GM23338 (cell line): ENCODE data around the gene BRCA1. TPM values are rescaled to one million over a fixed set of nuclear protein-coding genes. Genes with fewer than 3 reads are reported as not detected.

Experiments used
- ATAC-seq: fragments of 200-7000 bp; cut with Tn5 transposase; 3 replicates; pipeline ENCODE4 v1.9.1; 2020
- DNase-seq: peaks from one replicate; pipeline ENCODE4 v3.0.0-alpha.2; 2015; ENCODE audit warnings: low spot score
- H2AFZ ChIP-seq: fragments of 200-600 bp; sonication (generic); 2 replicates; pipeline ENCODE4 v1.8.0; 2016; ENCODE audit warnings: antibody characterized with exemption, mild to moderate bottlenecking, moderate library complexity
- H3F3A ChIP-seq: fragments of 200-600 bp; sonication (generic); replicated peaks from 2 replicates; pipeline ENCODE4 v1.8.0; 2017; ENCODE audit warnings: antibody characterized with exemption, mixed run types, low read depth
- H3K27ac ChIP-seq: fragments of 200-600 bp; sonication (generic); 2 replicates; pipeline ENCODE4 v1.6.1; 2016; ENCODE audit warnings: low read depth
- H3K27me3 ChIP-seq: fragments of 200-600 bp; sonication (generic); 2 replicates; pipeline ENCODE4 v1.8.0; 2016; ENCODE audit warnings: mild to moderate bottlenecking, mixed run types, moderate library complexity; ENCODE audit not compliant: insufficient read depth
- H3K36me3 ChIP-seq: fragments of 200-600 bp; sonication (generic); 2 replicates; pipeline ENCODE4 v1.8.0; 2016; ENCODE audit warnings: mild to moderate bottlenecking; ENCODE audit not compliant: insufficient read depth
- H3K4me1 ChIP-seq: fragments of 200-600 bp; sonication (generic); 2 replicates; pipeline ENCODE4 v1.8.0; 2016; ENCODE audit warnings: mild to moderate bottlenecking, moderate library complexity; ENCODE audit not compliant: insufficient read depth
- H3K4me2 ChIP-seq: fragments of 200-600 bp; sonication (generic); 2 replicates; pipeline ENCODE4 v1.7.1; 2017; ENCODE audit warnings: mixed run types
- H3K4me3 ChIP-seq: fragments of 200-600 bp; sonication (generic); 2 replicates; pipeline ENCODE4 v1.6.1; 2016; ENCODE audit warnings: mixed run types
- H3K79me2 ChIP-seq: fragments of 200-600 bp; sonication (generic); replicated peaks from 2 replicates; pipeline ENCODE4 v1.8.0; 2017; ENCODE audit warnings: mild to moderate bottlenecking; ENCODE audit not compliant: insufficient read depth
- H3K9me2 ChIP-seq: fragments of 200-600 bp; sonication (generic); 2 replicates; pipeline ENCODE4 v1.8.0; 2017; ENCODE audit not compliant: insufficient read depth
- H4K20me1 ChIP-seq: fragments of 200-600 bp; sonication (generic); replicated peaks from 2 replicates; pipeline ENCODE4 v1.8.0; 2017; ENCODE audit warnings: mild to moderate bottlenecking; ENCODE audit not compliant: insufficient read depth
- H3K27ac Mint-ChIP-seq: 2 replicates; pipeline ENCODE4 v1.8.0; 2020; ENCODE audit warnings: inconsistent platforms, mild to moderate bottlenecking, moderate library complexity, mixed read lengths
- H3K27me3 Mint-ChIP-seq: 3 replicates; pipeline ENCODE4 v1.8.0; 2022; ENCODE audit warnings: low read depth, mild to moderate bottlenecking, moderate library complexity, mixed read lengths, inconsistent platforms; ENCODE audit not compliant: insufficient read depth, poor library complexity
- H3K36me3 Mint-ChIP-seq: 3 replicates; pipeline ENCODE4 v1.8.0; 2021; ENCODE audit warnings: low read depth, mild to moderate bottlenecking, inconsistent platforms, moderate library complexity, mixed read lengths
- H3K4me1 Mint-ChIP-seq: 3 replicates; pipeline ENCODE4 v1.8.0; 2020; ENCODE audit warnings: mild to moderate bottlenecking, inconsistent platforms, mixed read lengths
- H3K4me3 Mint-ChIP-seq: 3 replicates; pipeline ENCODE4 v1.8.0; 2021; ENCODE audit warnings: moderate library complexity, mild to moderate bottlenecking, inconsistent platforms, mixed read lengths
- H3K9me3 Mint-ChIP-seq: 3 replicates; pipeline ENCODE4 v1.8.0; 2020; ENCODE audit warnings: moderate library complexity, mild to moderate bottlenecking, inconsistent platforms, mixed read lengths
- EZH2 ChIP-seq: fragments of 200-600 bp; sonication (generic); IDR thresholded peaks from one replicate; pipeline ENCODE4 v1.8.0; 2017; ENCODE audit warnings: antibody characterized with exemption, mild to moderate bottlenecking, low read depth; ENCODE audit not compliant: unreplicated experiment
- NANOG ChIP-seq: IDR thresholded peaks from 2 replicates; pipeline ENCODE4 v1.6.1; 2016; ENCODE audit warnings: antibody characterized with exemption, borderline replicate concordance
- POLR2AphosphoS5 ChIP-seq: IDR thresholded peaks from 2 replicates; pipeline ENCODE4 v1.6.1; 2016; ENCODE audit warnings: antibody characterized with exemption, low read depth
- STAT1 ChIP-seq: IDR thresholded peaks from one replicate; pipeline ENCODE4 v1.6.1; 2016; ENCODE audit warnings: antibody characterized with exemption; ENCODE audit not compliant: unreplicated experiment
- ZNF114 ChIP-seq: fragments of 250-450 bp; sonication (Bioruptor Pico); IDR thresholded peaks from 2 replicates; pipeline ENCODE4 v1.5.0; 2020; ENCODE audit warnings: mild to moderate bottlenecking, moderate library complexity
- ZNF331 ChIP-seq: fragments of 250-450 bp; sonication (Bioruptor Pico); IDR thresholded peaks from 2 replicates; pipeline ENCODE4 v1.5.0; 2020; ENCODE audit warnings: low read depth, mild to moderate bottlenecking, moderate library complexity
- polyA plus RNA-seq: library from polyadenylated mRNA; unstranded; fragments of >200 nt; fragmentation: Nextera tagmentation; extraction: Ambion mirVana; gene quantifications from 2 replicates; pipeline ENCODE4 v1.2.1, GENCODE V29; 2016
- total RNA-seq: library from RNA; depleted of rRNA; stranded (reverse); fragments of >200 nt; shearing (Covaris generic); gene quantifications from 2 replicates; pipeline ENCODE4 v1.2.3, GENCODE V29; 2014
- TF ChIP-seq, protein P1 (sequence below), 2 experiments: fragments of 200-600 bp in 1 of 2; sonication (generic) in 1 of 2; conservative IDR thresholded peaks; 2 replicates each; pipeline versions ENCODE4 v1.5.1 to v1.6.1; 2016 to 2017; ENCODE audit warnings: antibody characterized with exemption in 2 of 2, low read depth in 2 of 2, mild to moderate bottlenecking in 2 of 2, moderate library complexity in 1 of 2

BRCA1 gene
- total and polyA plus RNA-seq, 2 experiments from 2014 or later = 43.2 to 45.9 TPM

- TF ChIP-seq NANOG (no peak), EZH2 (no peak), ZNF114 (CRISPR knock-in tag) (no peak), STAT1 (no peak), POLR2AphosphoS5 (no peak)
- TF ChIP-seq, protein P1, sequence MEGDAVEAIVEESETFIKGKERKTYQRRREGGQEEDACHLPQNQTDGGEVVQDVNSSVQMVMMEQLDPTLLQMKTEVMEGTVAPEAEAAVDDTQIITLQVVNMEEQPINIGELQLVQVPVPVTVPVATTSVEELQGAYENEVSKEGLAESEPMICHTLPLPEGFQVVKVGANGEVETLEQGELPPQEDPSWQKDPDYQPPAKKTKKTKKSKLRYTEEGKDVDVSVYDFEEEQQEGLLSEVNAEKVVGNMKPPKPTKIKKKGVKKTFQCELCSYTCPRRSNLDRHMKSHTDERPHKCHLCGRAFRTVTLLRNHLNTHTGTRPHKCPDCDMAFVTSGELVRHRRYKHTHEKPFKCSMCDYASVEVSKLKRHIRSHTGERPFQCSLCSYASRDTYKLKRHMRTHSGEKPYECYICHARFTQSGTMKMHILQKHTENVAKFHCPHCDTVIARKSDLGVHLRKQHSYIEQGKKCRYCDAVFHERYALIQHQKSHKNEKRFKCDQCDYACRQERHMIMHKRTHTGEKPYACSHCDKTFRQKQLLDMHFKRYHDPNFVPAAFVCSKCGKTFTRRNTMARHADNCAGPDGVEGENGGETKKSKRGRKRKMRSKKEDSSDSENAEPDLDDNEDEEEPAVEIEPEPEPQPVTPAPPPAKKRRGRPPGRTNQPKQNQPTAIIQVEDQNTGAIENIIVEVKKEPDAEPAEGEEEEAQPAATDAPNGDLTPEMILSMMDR (conservative IDR thresholded peaks at IDR 0.05; ENCODE audit: low read depth in 2 of 2) = no peak
- peak overlapping the region; percentile 86; the same call in 1 of the 2 replicates for H3K27ac Mint-ChIP-seq
- H3K27me3 Mint-ChIP-seq = peaks cover 1% of the 10 kb centered on the region
- Histone ChIP-seq H3K36me3 (peaks cover 7% of the 10 kb centered on the region; the same call in 1 of the 2 replicates), H3K4me3 (no peak overlapping the region), H3K27me3 (no peaks in the 10 kb centered on the region), H3K4me2 (no peak overlapping the region), H4K20me1 (no peaks in the 10 kb centered on the region), H3K4me1 (peaks cover 12% of the 10 kb centered on the region), H2AFZ (no peak overlapping the region), H3F3A (peaks cover 10% of the 10 kb centered on the region), H3K79me2 (no peaks in the 10 kb centered on the region), H3K9me2 (no peaks in the 10 kb centered on the region), H3K27ac (peak overlapping the region; percentile 56)
- no peaks in the 10 kb centered on the region for H3K9me3 Mint-ChIP-seq
- DNase-seq (no peak), ATAC-seq (no peak)
- peaks cover 32% of the 10 kb centered on the region for H3K36me3 Mint-ChIP-seq
- peaks cover 18% of the 10 kb centered on the region for H3K4me1 Mint-ChIP-seq
- H3K4me3 Mint-ChIP-seq = no peak overlapping the region
Measured at GRCh38 chr17:43068570-43069367, 56.4 kb downstream of the BRCA1 start.

DNA sequence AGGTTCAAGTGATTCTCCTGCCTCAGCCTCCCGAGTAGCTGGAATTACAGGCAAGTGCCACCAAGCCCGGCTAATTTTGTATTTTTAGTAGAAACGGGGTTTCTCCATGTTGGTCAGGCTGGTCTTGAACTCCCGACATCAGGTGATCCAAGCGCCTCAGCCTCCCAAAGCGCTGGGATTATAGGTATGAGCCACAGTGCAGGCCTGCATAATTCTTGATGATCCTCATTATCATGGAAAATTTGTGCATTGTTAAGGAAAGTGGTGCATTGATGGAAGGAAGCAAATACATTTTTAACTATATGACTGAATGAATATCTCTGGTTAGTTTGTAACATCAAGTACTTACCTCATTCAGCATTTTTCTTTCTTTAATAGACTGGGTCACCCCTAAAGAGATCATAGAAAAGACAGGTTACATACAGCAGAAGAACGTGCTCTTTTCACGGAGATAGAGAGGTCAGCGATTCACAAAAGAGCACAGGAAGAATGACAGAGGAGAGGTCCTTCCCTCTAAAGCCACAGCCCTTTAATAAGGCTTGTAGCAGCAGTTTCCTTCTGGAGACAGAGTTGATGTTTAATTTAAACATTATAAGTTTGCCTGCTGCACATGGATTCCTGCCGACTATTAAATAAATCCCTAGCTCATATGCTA, 62.1 kb downstream of the BRCA1 start:
- Mint-ChIP-seq H3K36me3 (peaks cover 33% of the 10 kb centered on the region), H3K9me3 (no peaks in the 10 kb centered on the region)
- peak; percentile 57 for ATAC-seq

More for the DNA sequence above, 62.1 kb downstream of the BRCA1 start:
- no peaks in the 10 kb centered on the region for H3K27me3 ChIP-seq
- no peaks in the 10 kb centered on the region for H4K20me1 ChIP-seq
- TF ChIP-seq NANOG = peak; percentile 69; the same call in 1 of the 2 replicates
- no peak for TF ChIP-seq ZNF331 (CRISPR knock-in tag)
- peak overlapping the region; percentile 57 for H3K27ac Mint-ChIP-seq
- H3K4me1 ChIP-seq = peaks cover 32% of the 10 kb centered on the region
- H3K27me3 Mint-ChIP-seq = peaks cover 10% of the 10 kb centered on the region
- no peaks in the 10 kb centered on the region for H3K36me3 ChIP-seq
- no peak overlapping the region; the same call in 2 of the 3 replicates for H3K4me3 Mint-ChIP-seq
- H3K4me1 Mint-ChIP-seq = peaks cover 24% of the 10 kb centered on the region
- DNase-seq = peak; percentile 18
- no peaks in the 10 kb centered on the region for H3K79me2 ChIP-seq
- peak overlapping the region; percentile 39 for H3K27ac ChIP-seq
- no peak overlapping the region for H3K4me3 ChIP-seq
- peak overlapping the region; percentile 25; the same call in 1 of the 2 replicates for H3K4me2 ChIP-seq
- H2AFZ ChIP-seq = no peak overlapping the region
- no peaks in the 10 kb centered on the region for H3K9me2 ChIP-seq
- peaks cover 3% of the 10 kb centered on the region; the same call in 1 of the 2 replicates for H3F3A ChIP-seq
